IMR-90 (cell line): ENCODE data around the gene SLC15A2. TPM values are rescaled to one million over a fixed set of nuclear protein-coding genes. Genes with fewer than 3 reads are reported as not detected.

Source experiments
- ATAC-seq: fragments of 200-7000 bp; cut with Tn5 transposase; 2 replicates; pipeline ENCODE4 v1.9.1; 2020; ENCODE audit warnings: low read depth, mild to moderate bottlenecking, moderate library complexity
- BruUV-seq: library from RNA; stranded (reverse); fragments of 400-500 nt; replicated peaks from 2 replicates; lab custom pipeline; 2021; lab: Mats Ljungman, UMichigan
- CTCF ChIA-PET: fragments of 300-600 bp; formaldehyde crosslinking; extraction: SDS; loops from one replicate; lab custom pipeline; 2021; ENCODE audit warnings: antibody characterized with exemption; lab: Yijun Ruan, JAX
- POLR2A ChIA-PET: fragments of 300-600 bp; sonication (Branson Sonifier 250); formaldehyde crosslinking; loops from one replicate; lab custom pipeline; 2022; ENCODE audit warnings: antibody characterized with exemption; ENCODE audit not compliant: unreplicated experiment; lab: Charles Lee
- DNase-seq: peaks from one replicate; pipeline ENCODE4 v3.0.0; 2013
- H2AFZ ChIP-seq: replicated peaks from 2 replicates; pipeline ENCODE3; 2013; ENCODE audit warnings: low read length, mild to moderate bottlenecking; ENCODE audit not compliant: poor library complexity
- H2AK5ac ChIP-seq: 2 replicates; pipeline ENCODE4 v1.6.1; 2013; ENCODE audit warnings: low read depth, low read length, inconsistent platforms
- H2AK9ac ChIP-seq: replicated peaks from 2 replicates; pipeline ENCODE3; 2013; ENCODE audit warnings: mild to moderate bottlenecking, low read depth, low read length, moderate library complexity; ENCODE audit not compliant: poor library complexity
- H2BK120ac ChIP-seq: 2 replicates; pipeline ENCODE4 v1.6.1; 2013; ENCODE audit warnings: low read depth, low read length, inconsistent platforms
- H2BK15ac ChIP-seq: 3 replicates; pipeline ENCODE4 v1.6.1; 2013; ENCODE audit warnings: low read depth, low read length, inconsistent platforms
- H2BK20ac ChIP-seq: 2 replicates; pipeline ENCODE4 v1.6.1; 2013; ENCODE audit warnings: low read depth, mild to moderate bottlenecking, inconsistent platforms, low read length, moderate library complexity
- H2BK5ac ChIP-seq: 2 replicates; pipeline ENCODE4 v1.6.1; 2013; ENCODE audit warnings: mild to moderate bottlenecking, low read depth, low read length, inconsistent platforms; ENCODE audit not compliant: poor library complexity, severe bottlenecking
- H3K14ac ChIP-seq: replicated peaks from 2 replicates; pipeline ENCODE4 v1.6.1; 2013; ENCODE audit warnings: low read depth, low read length, inconsistent platforms
- H3K18ac ChIP-seq: 2 replicates; pipeline ENCODE4 v1.6.1; 2013; ENCODE audit warnings: low read depth, low read length, control low read depth
- H3K23ac ChIP-seq: 2 replicates; pipeline ENCODE4 v1.6.1; 2013; ENCODE audit warnings: low read depth, low read length, inconsistent platforms
- H3K27ac ChIP-seq: 2 replicates; pipeline ENCODE4 v1.5.1; 2013; ENCODE audit warnings: mild to moderate bottlenecking, control low read depth, low read length; ENCODE audit not compliant: insufficient read depth
- H3K27me3 ChIP-seq: 2 replicates; pipeline ENCODE4 v1.6.1; 2013; ENCODE audit warnings: low read length; ENCODE audit not compliant: control insufficient read depth, insufficient read depth
- H3K36me3 ChIP-seq: 2 replicates; pipeline ENCODE4 v1.6.1; 2013; ENCODE audit warnings: low read length, mixed read lengths; ENCODE audit not compliant: control insufficient read depth, insufficient read depth
- H3K4ac ChIP-seq: 2 replicates; pipeline ENCODE4 v1.6.1; 2013; ENCODE audit warnings: low read depth, low read length, inconsistent platforms
- H3K4me1 ChIP-seq: 2 replicates; pipeline ENCODE4 v1.6.1; 2013; ENCODE audit warnings: low read length, mixed read lengths; ENCODE audit not compliant: control insufficient read depth, insufficient read depth
- H3K4me2 ChIP-seq: 2 replicates; pipeline ENCODE4 v1.6.1; 2013; ENCODE audit warnings: low read depth, mild to moderate bottlenecking, control low read depth, low read length, moderate library complexity
- H3K4me3 ChIP-seq: 2 replicates; pipeline ENCODE4 v1.5.1; 2013; ENCODE audit warnings: low read depth, mild to moderate bottlenecking, control low read depth, low read length, moderate library complexity; ENCODE audit not compliant: insufficient read depth
- H3K56ac ChIP-seq: 2 replicates; pipeline ENCODE4 v1.6.1; 2013; ENCODE audit warnings: low read length, inconsistent platforms; ENCODE audit not compliant: insufficient read depth; ENCODE audit errors: extremely low read depth
- H3K79me1 ChIP-seq, 2 experiments: 2 replicates each; pipeline ENCODE4 v1.6.1; 2013; ENCODE audit warnings: low read length in 2 of 2, inconsistent platforms in 1 of 2, low read depth in 1 of 2
- H3K9ac ChIP-seq: 2 replicates; pipeline ENCODE4 v1.6.1; 2013; ENCODE audit warnings: low read depth, low read length, control low read depth
- H3K9me1 ChIP-seq: 2 replicates; pipeline ENCODE4 v1.6.1; 2013; ENCODE audit warnings: low read length, inconsistent platforms; ENCODE audit not compliant: insufficient read depth
- H3K9me3 ChIP-seq: 2 replicates; pipeline ENCODE4 v1.6.1; 2013; ENCODE audit warnings: low read length; ENCODE audit not compliant: control insufficient read depth, insufficient read depth
- H4K20me1 ChIP-seq: 2 replicates; pipeline ENCODE4 v1.6.1; 2013; ENCODE audit warnings: low read length, inconsistent platforms; ENCODE audit not compliant: insufficient read depth
- H4K5ac ChIP-seq: 2 replicates; pipeline ENCODE4 v1.6.1; 2013; ENCODE audit warnings: mild to moderate bottlenecking, low read depth, low read length, control low read depth
- H4K8ac ChIP-seq, 2 experiments: 2 replicates each; pipeline ENCODE4 v1.6.1; 2013; ENCODE audit warnings: low read depth in 2 of 2, low read length in 2 of 2, control low read depth in 1 of 2, inconsistent platforms in 1 of 2
- H4K91ac ChIP-seq: 2 replicates; pipeline ENCODE4 v1.6.1; 2013; ENCODE audit warnings: low read depth, low read length, inconsistent platforms; ENCODE audit not compliant: insufficient read depth
- BHLHE40 ChIP-seq: fragments of 150-350 bp; IDR thresholded peaks from 2 replicates; pipeline ENCODE4 v1.6.1; 2016; ENCODE audit warnings: mild to moderate bottlenecking, low read depth, low read length
- CEBPB ChIP-seq: IDR thresholded peaks from 2 replicates; pipeline ENCODE4 v1.6.1; 2012; ENCODE audit warnings: low read depth, low read length, improper control_type of control experiment
- CHD1 ChIP-seq: IDR thresholded peaks from 2 replicates; pipeline ENCODE4 v1.6.1; 2012; ENCODE audit warnings: low read depth, low read length, improper control_type of control experiment
- FOS ChIP-seq: fragments of 150-350 bp; IDR thresholded peaks from 2 replicates; pipeline ENCODE4 v1.6.1; 2016; ENCODE audit warnings: low read depth, low read length
- MAFK ChIP-seq: IDR thresholded peaks from 2 replicates; pipeline ENCODE4 v1.6.1; 2012; ENCODE audit warnings: low read depth, low read length, improper control_type of control experiment
- MXI1 ChIP-seq: IDR thresholded peaks from 2 replicates; pipeline ENCODE4 v1.6.1; 2012; ENCODE audit warnings: low read depth, mild to moderate bottlenecking, low read length, moderate library complexity, borderline replicate concordance
- RCOR1 ChIP-seq: IDR thresholded peaks from 2 replicates; pipeline ENCODE4 v1.6.1; 2012; ENCODE audit warnings: mild to moderate bottlenecking, low read length, improper control_type of control experiment; ENCODE audit not compliant: insufficient replicate concordance
- RFX5 ChIP-seq: IDR thresholded peaks from 2 replicates; pipeline ENCODE4 v1.8.0; 2012; ENCODE audit warnings: low read depth, mild to moderate bottlenecking, low read length, moderate library complexity
- WGBS, 2 experiments: methylation state at CpG; one replicate each; pipeline versions ENCODE4 v1.1.5 to v1.1.7; 2013; ENCODE audit warnings: missing lambda C conversion rate in 2 of 2; ENCODE audit not compliant: insufficient read length in 1 of 2; ENCODE audit errors: extremely low coverage in 2 of 2; 5-methylcytosine and 5-hydroxymethylcytosine counted together
- dilution Hi-C: fragments of 300-500 bp; cut with HindIII; formaldehyde crosslinking; loops from one replicate; pipeline ENCODE4 v1.14.3; 2018; ENCODE audit warnings: low sequenced_read_pairs; ENCODE audit not compliant: unreplicated experiment
- in situ Hi-C: fragments of 300-500 bp; cut with MboI; formaldehyde crosslinking; loops from 3 replicates; pipeline ENCODE4 v1.14.3; 2019; ENCODE audit warnings: low sequenced_read_pairs, inconsistent platforms, mixed read lengths
- intact Hi-C: fragments of 100-400 bp; cut with micrococcal nuclease; formaldehyde crosslinking; loops from 2 replicates; pipeline ENCODE4 v1.10.0; 2022
- polyA plus RNA-seq, 3 experiments: library from polyadenylated mRNA; depleted of rRNA; stranded (reverse); fragments of >200 nt; gene quantifications; 2 replicates each; pipeline ENCODE4 v1.2.3, GENCODE V29; 2012; ENCODE audit warnings: low replicate concordance in 1 of 3
- total RNA-seq: library from RNA; depleted of rRNA; stranded (reverse); fragments of >200 nt; gene quantifications from 2 replicates; pipeline ENCODE4 v1.2.3, GENCODE V29; 2012
- TF ChIP-seq, protein P1 (sequence below): fragments of 150-350 bp; IDR thresholded peaks from 2 replicates; pipeline ENCODE4 v1.6.1; 2017; ENCODE audit warnings: mild to moderate bottlenecking, antibody characterized with exemption, low read length, low read depth
- TF ChIP-seq, protein P2 (sequence below): conservative IDR thresholded peaks from 2 replicates; pipeline ENCODE4 v1.5.1; 2012; ENCODE audit warnings: mild to moderate bottlenecking, low read depth, low read length, improper control_type of control experiment

The SLC15A2 gene
- total and polyA plus RNA-seq, 2 of the 4 experiments (the other 2 are of a cell fraction): 0.18 to 0.31 TPM

DNA sequence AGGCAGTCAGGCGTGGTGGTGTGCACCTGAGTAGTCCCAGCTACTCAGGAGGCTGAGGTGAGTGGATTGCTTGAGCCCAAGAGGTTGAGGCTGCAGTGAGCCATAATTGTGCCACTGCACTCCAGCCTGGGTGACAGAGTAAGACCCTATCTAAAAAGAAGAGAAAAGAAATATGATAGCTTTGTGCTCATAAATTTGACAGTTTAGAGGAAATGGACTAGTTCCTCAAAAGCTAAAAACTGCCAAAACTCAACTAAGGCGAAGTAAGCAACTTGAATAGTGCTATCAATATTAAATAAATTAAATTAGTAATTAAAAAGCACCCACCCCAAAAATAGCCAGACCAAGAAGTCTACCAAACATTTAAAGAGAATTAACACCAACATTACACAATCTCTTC is 24.5 kb upstream of the SLC15A2 start:
- H2AK9ac ChIP-seq: no peak overlapping the region
- dilution Hi-C loops (no loop called here), intact Hi-C loops (no loop called here), in situ Hi-C loops (no loop called here)
- H3K9me1 ChIP-seq: no peaks in the 10 kb centered on the region
- no peaks in the 10 kb centered on the region for H3K36me3 ChIP-seq
- ChIA-PET CTCF (no interaction called here), POLR2A (no interaction called here)
- H2BK120ac ChIP-seq: no peak overlapping the region
- H4K8ac ChIP-seq: no peak overlapping the region
- H3K4me2 ChIP-seq: no peak overlapping the region
- WGBS, 2 experiments: no CpG with 5 or more reads among the region's 2 CpGs
- H4K20me1 ChIP-seq: no peaks in the 10 kb centered on the region
- no peak overlapping the region for H3K23ac ChIP-seq
- no peak overlapping the region for H2BK5ac ChIP-seq
- H3K14ac ChIP-seq: no peak overlapping the region
- H2AK5ac ChIP-seq: no peak overlapping the region
- H3K9me3 ChIP-seq: no peaks in the 10 kb centered on the region
- no peak overlapping the region for H3K9ac ChIP-seq
- H3K18ac ChIP-seq: no peak overlapping the region
- H3K56ac ChIP-seq: no peak overlapping the region
- no peak overlapping the region for H2AFZ ChIP-seq
- H3K4ac ChIP-seq: no peak overlapping the region
- H2BK20ac ChIP-seq: no peak overlapping the region
- DNase-seq (no peak), ATAC-seq (no peak)
- no peak overlapping the region for H3K4me3 ChIP-seq
- H2BK15ac ChIP-seq: no peak overlapping the region
- H3K79me1 ChIP-seq: no peaks in the 10 kb centered on the region
- BruUV-seq: no TSS peak
- H4K91ac ChIP-seq: no peak overlapping the region
- H3K27ac ChIP-seq: no peak overlapping the region
- H4K5ac ChIP-seq: no peak overlapping the region
- TF ChIP-seq CHD1 (no peak), MXI1 (no peak), RFX5 (no peak), FOS (no peak), MAFK (no peak), BHLHE40 (no peak), RCOR1 (no peak), CEBPB (no peak)
- TF ChIP-seq, protein P1, sequence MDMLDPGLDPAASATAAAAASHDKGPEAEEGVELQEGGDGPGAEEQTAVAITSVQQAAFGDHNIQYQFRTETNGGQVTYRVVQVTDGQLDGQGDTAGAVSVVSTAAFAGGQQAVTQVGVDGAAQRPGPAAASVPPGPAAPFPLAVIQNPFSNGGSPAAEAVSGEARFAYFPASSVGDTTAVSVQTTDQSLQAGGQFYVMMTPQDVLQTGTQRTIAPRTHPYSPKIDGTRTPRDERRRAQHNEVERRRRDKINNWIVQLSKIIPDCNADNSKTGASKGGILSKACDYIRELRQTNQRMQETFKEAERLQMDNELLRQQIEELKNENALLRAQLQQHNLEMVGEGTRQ: no peak
- TF ChIP-seq, protein P2, sequence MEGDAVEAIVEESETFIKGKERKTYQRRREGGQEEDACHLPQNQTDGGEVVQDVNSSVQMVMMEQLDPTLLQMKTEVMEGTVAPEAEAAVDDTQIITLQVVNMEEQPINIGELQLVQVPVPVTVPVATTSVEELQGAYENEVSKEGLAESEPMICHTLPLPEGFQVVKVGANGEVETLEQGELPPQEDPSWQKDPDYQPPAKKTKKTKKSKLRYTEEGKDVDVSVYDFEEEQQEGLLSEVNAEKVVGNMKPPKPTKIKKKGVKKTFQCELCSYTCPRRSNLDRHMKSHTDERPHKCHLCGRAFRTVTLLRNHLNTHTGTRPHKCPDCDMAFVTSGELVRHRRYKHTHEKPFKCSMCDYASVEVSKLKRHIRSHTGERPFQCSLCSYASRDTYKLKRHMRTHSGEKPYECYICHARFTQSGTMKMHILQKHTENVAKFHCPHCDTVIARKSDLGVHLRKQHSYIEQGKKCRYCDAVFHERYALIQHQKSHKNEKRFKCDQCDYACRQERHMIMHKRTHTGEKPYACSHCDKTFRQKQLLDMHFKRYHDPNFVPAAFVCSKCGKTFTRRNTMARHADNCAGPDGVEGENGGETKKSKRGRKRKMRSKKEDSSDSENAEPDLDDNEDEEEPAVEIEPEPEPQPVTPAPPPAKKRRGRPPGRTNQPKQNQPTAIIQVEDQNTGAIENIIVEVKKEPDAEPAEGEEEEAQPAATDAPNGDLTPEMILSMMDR: no peak
- H3K27me3 ChIP-seq: no peaks in the 10 kb centered on the region
- no peaks in the 10 kb centered on the region for H3K4me1 ChIP-seq
